HG02610 (cell line): ENCODE data around the gene NUSAP1.
"Not testable (repeated sequence)": the region's sequence is repeated elsewhere in the genome, so short reads cannot be mapped to it uniquely, and the experiment has no call there.

Experiments used
- ATAC-seq: cut with Tn5 transposase; IDR thresholded peaks from one replicate; pipeline ENCODE4 v1.9.1; 2021; ENCODE audit warnings: mild to moderate bottlenecking, moderate library complexity; ENCODE audit not compliant: unreplicated experiment

The NUSAP1 gene

DNA sequence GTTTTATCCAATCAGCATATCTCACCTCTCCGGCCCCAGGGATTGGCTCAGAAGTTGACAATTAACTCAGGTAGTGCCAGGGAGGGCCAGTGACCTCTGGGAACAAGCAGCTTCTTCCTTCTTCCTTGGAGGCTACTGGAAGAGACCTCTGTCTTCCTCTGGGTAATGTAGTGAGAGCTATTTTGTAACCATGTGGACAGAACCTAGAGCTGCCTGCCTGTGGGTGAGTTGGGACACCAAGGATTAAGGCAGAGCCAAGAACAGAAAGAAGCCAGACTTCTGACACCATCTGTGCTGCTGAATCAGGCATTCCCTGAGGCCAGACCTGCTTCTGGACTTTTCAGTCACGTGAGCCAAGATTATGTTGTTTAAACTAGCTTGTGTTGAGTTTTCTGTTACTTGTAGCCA, 75.6 kb downstream of the NUSAP1 start:
- no peak for ATAC-seq

DNA sequence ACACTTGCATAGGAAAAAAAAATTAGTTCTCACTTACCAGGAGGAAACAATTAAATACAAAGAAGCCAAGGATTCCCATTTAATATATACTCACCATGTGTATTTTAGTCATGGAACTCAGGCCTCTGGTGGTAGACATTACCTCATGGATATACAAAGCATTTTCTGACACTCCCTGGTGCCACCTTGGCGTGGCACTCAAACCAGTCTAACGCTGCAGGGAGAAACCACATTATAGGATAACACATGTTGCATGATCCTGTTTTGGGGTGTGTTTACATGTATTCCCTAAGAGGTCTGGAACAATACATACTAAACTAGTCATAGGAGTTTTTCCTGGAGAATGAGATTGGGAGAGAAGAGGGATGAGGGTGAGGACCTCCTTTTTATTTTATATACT, 78.3 kb downstream of the NUSAP1 start:
- no peak for ATAC-seq

DNA sequence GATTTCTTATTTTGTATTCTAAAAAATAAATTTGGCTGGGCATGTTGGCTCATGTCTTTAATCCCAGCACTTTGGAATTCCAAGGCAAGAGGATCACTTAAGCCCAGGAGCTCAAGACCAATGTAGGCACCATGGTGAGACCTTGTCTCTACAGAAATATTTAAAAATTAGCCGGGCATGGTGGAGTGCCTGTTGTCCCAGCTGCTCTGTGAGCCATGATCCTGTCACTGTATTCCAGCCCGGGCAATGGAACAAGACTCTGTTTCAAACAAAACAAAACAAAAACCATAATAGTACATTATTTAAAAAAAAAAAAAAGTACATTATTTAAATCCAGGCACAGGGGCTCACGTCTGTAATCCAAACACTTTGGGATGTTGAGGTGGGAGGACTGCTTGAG, 78.8 kb downstream of the NUSAP1 start:
- no peak for ATAC-seq

DNA sequence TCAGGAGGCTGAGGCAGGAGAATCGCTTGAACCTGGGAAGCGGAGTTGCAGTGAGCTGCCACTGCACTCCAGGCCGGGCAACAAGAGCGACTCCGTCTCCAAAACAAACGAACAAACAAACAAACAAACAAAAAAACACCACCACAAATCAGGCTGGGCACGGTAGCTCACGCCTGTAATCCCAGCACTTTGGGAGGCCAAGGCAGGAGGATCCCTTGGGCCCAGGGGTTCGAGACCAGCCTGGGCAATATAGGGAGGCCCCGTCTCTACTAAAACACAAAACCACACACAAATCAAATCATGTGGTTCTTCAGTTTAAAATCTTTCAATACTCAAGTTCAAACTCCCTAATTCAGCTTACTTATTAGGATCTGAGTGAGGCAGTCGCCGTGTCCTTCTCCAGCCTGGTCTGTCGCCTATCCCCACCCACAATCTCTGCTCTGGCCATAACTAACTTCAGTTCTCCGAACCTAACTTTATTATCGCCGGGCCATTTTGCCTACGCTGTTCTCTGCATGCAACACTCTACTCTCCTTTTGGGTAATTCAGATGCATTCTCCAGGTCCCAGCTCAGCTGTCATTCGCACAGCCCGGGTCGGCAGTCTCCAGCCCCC, 83.6 kb downstream of the NUSAP1 start:
- peak; percentile 3 for ATAC-seq

DNA sequence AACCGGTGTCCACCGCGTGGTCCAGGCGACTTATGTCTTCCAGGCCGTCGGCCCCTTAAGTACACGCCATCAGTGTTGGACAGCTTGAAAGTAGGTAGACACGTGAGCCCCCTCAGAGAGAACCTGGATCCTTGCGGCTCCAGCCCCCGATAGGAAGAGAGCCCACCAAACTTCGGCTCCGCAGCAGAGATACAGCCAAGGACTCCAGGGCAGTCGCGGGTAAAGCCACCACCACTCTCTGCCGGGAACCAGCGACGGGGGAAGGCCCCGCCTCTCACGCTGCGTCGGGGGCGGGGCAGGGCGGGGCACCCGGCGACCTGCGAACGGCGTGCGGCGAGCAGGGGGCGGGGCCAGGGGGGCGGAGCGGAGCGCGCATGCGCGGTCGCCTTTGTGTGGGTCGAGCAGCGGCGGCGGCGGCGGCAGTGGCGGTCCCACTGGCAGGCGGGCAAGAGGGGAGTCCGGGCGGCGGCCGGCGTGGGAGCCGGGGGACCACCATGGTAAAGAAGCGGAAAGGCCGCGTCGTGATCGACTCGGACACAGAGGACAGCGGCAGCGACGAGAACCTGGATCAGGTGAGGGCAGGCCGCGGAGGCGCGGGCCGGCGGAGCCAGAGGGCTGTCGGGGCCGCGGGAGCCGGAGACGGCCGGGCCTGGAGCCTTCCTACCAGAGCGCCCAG, 84.2 kb downstream of the NUSAP1 start, which contains the start of gene RTF1:
Gene RTF1, plus strand, starts transcription at position 354 of the 676 bp plus-strand sequence. Its CDS starts 21 bp downstream, at position 375.
- peak; percentile 80 for ATAC-seq

DNA sequence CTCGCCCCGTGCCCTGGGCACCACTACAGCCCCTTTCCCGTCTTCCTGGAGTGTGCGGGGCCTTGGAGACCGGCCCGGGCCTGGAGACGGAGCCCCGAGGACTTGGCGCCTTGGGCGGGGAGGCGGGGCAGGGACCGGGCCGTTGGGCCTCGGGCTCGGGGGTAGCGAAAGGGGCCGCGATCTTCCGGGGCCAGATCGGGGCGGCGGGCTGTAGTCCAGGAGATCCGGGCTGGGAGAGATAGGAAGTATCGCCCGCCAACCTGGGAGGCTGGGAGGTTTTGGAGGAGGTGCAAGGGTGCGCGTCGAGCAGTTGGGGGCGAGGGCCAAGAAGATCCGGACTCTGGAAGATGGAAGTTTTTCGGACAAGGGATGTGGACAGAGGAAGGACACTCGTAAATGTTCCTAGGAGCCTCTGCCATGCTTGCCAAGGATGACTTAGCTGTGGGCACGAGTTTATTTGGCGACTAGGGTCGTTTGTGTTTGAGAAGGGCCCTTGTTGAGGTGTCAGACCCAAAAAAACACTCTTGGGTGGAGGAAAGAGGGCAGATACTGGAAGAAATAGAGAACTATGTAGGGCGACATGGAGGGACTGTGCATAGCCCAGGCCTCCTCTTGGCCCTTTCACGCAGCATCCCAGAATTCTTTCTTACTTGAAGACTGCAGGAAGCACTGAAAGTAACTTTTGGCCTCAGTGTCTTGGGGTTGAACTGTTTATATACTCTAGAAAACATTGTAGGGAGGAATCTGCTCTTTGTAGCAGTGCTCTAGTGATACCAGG, 84.9 kb downstream of the NUSAP1 start:
- ATAC-seq = peak; percentile 39

DNA sequence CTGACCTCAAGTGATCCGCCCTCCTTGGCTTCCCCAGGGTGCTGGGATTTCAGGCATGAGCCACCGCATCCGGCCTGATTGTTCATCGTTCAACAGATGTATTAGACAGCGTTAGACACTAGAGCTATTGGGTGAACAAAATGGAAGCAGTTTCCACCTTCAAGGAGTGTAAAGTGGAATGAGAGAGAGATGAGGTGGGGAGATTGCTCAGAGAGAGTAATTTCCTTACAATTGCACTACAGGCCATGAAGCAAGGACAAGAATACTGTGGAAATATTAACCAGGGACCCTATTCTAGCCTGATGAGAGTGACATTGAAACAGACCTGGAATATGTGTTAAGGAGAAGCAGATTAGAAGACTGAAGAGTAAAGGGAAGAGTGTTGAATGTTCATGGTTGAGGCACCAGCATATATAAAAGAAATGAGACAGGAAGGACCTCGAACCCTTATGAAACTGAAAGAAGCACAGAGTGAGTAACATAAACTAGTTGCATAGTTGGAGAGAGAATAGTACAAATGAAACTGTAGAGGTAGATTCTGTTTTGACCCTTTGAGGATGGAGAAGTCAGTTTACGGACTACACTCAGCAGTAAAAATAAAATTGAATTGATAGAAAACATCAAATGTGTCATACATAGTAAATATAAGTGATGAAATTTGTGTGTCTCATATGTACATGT, 91.4 kb downstream of the NUSAP1 start:
- peak; percentile 90 for ATAC-seq

DNA sequence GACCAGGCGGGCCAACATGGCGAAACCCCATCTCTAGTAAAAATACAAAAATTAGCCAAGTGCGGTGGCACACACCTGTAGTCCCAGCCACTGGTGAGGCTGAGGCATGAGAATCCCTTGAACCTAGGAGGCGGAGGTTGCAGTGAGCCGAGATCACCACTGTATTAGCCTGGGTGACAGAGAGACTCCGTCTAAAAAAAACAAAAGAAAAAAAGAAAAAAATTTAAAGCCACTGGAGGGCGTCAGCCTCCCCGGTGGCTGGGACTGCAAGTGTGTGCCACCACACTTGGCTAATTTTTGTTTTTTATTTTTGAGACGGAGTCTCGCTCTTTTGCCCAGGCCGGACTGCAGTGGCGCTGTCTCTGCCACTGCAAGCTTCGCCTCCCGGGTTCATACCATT, 92.1 kb downstream of the NUSAP1 start:
- no peak for ATAC-seq

DNA sequence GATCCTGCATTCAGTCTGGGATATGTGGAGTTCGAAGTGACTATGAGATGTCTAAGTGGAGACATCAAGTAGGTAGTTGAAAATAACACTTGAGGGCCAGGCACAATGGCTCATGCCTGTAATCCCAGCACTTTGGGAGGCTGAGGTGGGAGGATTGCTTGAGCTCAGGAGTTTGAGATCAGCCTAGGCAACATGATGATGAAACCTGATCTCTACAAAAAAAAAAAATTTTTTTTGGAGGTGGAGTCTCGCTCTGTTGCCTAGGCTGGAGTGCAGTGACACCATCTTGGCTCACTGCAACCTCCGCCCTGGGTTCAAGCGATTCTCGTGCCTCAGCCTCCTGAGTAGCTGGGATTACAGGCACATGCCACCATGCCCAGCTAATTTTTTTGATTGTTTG, 93.2 kb downstream of the NUSAP1 start:
- not testable (repeated sequence) for ATAC-seq

DNA sequence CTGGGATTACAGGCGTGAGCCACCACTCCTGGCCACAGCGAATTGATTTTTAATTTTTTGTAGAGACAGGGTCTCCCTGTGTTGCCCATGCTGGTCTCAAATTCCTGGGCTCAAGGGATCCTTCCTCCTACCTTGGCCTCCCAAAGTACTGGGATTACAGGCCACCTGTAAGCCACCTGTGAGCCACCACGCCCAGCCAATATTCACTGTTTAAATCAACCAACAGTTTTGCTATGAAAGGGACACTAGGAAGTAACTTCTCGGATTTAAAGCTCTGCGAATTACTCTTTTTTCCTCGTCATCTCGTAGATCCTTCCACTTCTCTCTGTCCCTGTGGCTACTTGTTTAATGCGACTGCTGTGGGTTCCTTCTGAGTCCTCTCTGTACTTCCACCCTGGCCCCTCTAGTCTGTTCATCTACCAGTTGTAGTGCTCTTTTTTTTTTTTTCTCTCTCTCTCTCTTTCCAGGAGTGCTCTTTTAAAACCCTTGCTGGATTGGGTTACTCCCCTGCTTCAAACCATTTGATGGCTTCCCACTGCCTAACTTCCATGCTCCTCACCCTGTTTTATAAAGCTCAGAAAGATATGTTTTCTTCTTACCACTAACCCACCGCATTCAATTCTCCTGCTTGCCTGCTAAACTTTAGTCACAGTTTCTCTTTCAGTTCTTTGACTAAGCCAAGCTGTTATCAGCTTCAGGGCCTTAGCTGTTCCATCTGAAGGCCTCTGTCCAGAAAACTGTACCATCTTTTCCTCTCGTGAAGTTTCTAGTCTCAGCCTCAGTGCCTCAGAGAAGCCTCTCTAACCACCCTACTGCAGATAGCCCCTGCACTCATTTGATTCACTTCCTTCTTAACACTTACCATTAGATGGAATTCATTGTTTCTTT, 96.6 kb downstream of the NUSAP1 start:
- peak; percentile 78 for ATAC-seq
